Skin epidermis (tissue), 12 donors: ENCODE measurements around the gene PHACTR3.

Experiments used
- H3K27ac ChIP-seq, 21 experiments: fragments of 200-600 bp; sonication (generic) in 11 of 21; one replicate each; pipeline ENCODE4 v1.5.0; 2020; ENCODE audit warnings: mild to moderate bottlenecking in 3 of 21, inconsistent platforms in 2 of 21, moderate library complexity in 2 of 21
- H3K4me3 ChIP-seq, 7 experiments: fragments of 200-600 bp; sonication (generic) in 2 of 7; one replicate each; pipeline ENCODE4 v1.5.0; 2020; ENCODE audit warnings: inconsistent platforms in 2 of 7, mild to moderate bottlenecking in 2 of 7, moderate library complexity in 1 of 7

Gene PHACTR3

DNA sequence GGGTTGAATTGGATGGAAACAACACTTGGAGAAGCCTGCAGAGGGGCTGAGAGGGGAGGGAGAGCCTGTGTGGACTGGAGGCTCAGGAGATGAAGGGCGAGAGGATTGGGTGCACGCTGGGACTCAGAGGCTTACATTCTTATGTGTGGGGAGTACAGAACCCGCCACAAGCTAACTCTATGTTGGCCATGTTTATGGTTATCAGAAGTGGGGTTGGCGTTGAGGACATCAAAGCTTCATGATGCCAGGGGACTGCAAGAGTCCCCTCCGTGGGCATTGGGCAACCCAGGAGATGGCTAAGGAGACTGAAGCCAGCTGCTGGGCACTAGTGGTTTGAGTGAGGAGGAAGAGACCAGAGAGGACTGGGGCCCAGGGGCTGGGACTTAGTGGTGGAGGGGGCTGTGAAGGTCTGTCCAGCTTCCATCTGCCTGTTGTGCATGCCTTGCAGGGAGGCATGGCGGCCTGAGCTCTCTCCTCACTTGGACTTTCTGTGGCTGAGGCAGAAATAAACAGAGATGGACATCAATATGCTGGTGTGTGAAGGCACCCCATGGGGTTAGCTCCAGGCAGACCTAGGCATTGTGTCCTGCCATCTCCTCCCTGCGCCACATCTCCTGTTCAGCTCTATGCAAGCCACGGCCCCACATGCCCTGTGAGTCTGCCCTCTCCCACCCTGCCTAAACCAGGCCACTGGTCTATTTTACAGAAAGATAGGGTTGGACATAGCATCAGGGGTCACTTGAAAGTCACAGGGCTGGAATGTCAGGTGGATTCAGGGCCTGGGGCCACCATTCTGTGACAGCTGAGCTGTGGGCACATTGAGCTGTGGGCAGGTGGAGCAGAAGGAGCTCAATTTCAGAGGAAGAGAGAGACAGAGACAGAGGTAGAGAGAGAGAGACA lies 61.6 kb downstream of the PHACTR3 start:
- no peak overlapping the region for H3K27ac ChIP-seq
- no peak overlapping the region for H3K4me3 ChIP-seq

DNA sequence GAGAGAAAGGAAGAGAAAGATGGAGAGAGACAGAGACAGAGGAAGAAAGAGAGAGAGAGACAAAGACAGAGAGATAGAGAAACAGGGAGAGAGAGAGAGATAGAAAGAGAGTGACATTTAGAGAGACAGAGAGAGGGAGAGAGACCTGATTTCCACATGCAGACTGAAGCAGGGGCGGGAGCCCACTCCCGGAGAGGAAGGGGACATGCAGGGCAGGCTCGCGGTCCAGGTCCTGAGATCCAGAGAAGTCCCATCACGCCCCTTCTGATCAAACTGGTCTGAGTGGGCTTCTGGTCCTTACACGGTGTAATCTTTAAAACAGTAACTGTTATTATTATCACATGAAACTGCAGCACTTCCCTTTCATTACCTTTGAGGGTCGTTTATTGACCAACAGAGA lies 62.2 kb downstream of the PHACTR3 start:
- no peak overlapping the region for H3K27ac ChIP-seq
- no peak overlapping the region for H3K4me3 ChIP-seq

DNA sequence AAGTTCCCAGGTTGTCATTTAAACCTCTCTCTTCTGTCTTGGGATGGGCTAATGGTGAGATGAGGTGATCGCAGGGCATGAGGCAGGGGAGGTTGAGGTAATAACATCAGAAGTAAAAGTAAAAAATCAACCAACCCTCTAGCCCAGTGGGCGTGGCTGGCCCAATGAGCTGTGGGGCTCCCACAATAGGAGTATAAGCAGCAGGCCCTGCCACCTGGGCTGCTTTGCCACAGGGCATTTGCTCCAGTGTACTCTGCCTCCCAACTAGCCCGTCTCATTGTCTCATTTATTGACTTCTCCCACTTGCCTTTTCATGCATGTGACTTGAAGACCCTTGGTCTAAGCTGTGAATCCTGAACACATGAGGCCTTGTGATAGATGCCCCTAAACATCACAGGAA lies 62.8 kb downstream of the PHACTR3 start:
- Histone ChIP-seq H3K27ac (no peak overlapping the region), H3K4me3 (no peak overlapping the region)

DNA sequence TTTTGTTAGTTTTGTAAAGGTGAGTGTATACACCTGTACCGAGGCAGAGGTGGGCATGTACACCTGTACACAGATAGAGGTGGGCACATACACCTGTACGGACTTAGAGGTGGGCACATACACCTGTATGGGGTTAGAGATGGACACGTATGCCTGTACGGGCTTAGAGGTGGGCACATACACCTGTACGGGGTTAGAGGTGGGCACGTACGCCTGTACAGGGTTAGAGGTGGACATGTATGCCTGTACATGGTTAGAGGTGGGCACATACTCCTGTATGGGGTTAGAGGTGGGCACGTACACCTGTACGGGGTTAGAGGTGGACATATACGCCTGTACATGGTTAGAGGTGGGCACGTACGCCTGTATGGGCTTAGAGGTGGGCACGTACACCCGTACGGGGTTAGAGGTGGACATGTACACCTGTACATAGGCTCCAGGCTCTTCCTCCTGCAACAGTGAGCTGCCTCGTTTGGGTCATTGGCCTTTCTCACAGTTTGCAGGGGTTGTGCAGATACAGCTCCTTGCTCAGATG lies 63.7 kb downstream of the PHACTR3 start:
- Histone ChIP-seq H3K4me3 (no peak overlapping the region), H3K27ac (no peak overlapping the region)

DNA sequence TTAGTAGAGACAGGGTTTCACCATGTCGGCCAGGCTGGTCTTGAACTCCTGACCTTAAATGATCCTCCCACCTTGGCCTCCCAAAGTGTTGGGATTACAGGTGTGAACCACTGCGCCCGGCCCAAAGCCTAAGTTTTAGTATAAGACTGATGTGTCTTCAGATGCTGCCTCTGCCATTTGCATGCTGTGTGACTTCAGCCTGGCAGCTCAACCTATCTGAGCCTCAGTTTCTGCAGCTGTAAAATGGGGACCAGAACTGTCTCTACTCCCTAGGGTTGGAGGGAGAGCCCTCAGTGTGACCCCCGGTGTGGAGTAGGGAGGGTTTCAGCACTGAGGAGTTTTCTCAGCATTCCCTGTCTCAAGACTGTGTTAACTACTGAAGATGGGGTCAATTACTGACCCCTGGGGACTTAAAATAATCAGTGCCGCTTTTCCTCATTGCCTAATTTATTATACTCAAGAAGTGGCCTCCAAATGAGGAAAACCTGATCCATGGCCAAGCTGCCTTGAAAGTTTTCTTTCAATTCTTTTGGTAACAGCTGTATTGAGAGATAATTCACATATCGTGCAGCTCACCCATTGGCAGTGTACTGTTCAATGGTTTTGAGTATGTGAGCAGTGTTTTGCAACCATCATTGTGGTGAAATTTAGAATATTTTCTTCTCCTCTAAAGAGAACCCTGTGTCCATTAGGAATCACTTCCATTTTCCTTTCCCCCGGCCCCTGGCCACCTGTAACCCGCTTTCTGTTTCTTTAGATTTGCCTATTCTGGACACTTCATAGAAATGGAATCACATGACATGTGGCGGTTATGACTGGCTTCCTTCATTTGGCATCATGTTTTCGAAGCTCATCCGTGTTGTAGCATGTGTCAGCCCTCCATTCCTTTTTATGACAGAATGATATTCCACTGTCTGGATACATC lies 64.8 kb downstream of the PHACTR3 start:
- Histone ChIP-seq H3K4me3 (no peak overlapping the region), H3K27ac (no peak overlapping the region)

DNA sequence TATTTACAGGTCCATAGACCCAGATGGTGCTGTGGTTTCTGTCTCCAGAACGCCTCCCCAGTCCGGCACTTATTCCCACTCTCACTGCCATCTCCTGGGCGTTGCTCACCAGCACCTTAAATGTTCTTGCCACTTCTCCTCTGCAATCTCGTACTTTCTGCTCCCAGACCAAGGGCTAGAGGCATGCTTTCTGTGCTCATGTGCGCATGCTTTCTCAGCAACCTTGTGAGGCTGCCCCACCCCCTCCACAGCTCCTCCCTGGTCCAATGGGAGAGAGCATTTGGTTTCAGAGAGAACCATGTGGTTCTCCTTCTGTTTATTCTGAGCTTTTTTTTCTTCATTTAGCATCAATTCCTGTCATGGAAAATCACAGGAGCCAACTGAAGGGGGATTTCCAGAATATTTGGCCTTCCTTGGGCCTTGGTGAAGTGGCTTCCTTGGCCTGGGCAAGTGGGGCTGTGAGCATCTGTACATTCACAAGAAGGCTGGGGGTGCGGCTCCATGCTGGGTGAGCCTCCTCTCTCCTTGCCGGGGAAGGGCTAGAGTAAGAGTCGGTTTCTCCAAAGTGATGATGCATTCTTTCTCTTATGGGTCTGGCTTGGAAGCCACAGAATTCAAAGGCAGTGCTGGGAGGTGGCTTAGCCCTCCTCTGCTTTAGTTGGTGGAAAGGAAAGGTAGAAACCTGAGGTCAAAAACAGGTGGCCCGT lies 66.6 kb downstream of the PHACTR3 start:
- Histone ChIP-seq H3K27ac (no peak overlapping the region), H3K4me3 (no peak overlapping the region)

DNA sequence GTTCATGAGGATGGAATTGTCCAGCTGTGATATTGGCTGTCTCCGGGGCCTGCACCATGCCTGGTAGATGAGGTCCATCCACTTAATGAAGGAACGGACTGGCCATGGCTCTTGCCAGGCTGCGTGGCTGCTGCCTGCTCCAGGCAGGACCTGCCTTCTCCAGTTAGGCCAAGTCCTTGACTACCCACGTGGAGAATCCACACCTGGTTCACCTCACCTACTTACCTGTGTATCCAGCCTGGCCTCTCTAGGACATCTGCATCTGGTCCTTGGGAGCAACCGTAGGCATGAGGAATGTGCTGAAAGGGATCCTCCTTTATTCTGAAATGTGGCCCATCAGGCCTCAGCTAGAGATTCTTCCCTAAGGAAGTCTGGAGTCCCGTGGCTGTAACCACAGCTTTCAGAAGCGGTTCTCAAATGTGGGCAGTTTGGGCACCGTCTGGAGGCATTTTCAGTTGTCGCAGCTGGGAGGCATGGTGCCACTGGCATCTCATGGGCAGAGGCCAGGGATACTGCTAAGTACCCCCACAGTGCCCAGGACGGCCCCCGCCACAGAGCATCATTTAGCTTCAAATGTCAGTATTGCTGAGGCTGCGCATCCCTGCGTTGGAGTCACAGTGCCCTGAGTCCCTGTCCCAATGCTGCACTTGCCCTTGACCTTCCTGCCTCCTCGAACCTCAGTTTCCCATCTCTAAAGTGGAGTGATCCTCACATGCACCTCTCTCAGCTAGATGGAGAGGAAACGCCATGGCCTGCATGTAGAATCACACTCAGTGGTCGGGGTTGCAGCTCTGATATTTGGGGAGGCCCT lies 67.5 kb downstream of the PHACTR3 start:
- Histone ChIP-seq H3K4me3 (no peak overlapping the region), H3K27ac (no peak overlapping the region)

DNA sequence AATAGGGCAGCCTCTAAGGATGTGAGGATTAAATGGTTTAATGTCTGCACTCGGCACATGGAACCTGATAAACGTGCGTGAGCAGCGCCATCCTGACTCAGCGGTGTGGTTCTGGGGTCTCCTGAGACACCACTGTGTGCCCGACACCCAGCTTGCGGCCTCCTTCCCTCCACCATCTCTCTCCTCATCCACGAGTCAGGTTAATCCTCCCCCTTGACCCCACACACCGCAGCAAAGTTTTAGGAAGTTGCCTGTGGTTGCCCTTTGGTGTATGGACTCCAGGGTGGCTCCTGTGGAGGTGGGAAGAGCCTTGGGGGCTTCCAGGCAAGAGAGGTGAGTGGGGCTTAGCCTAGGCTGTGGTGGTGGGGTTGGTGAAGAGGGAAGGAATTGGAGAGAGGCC lies 68.2 kb downstream of the PHACTR3 start:
- Histone ChIP-seq H3K27ac (no peak overlapping the region), H3K4me3 (no peak overlapping the region)

DNA sequence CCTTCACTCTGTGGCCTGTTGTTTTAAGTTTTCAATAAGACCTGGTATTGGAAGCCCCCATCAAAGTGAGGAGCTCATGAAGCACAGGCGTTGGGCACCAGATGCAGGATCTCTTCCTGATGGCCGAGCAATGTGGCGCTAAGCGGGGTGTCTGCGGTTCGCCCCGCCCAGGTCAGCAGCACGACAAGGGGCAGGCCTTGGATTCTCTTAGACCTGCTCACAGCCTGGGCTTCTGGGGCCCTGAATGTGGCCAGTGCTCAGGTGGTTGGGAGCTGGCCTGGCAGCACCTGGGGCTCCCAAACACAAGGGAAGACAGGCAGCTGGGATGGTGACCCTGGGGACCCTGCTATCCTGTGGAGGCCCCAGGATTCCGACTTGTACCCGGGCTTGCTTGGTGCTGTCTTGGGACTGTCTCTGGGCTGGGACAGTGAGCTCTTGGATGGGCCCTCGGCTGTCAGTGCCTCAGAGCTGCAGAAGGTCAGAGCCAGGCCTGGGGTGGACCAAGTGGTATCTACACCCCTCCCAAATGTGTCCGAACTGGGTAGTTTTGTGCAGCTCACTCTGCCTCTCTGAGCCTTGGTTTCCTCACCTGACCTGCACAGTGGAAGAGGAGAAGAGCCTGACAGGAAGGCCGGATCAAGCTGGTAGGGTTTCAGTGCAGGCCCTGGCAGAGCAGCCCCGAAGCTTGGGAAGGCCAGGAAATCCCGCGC lies 69.1 kb downstream of the PHACTR3 start:
- Histone ChIP-seq H3K27ac (no peak overlapping the region), H3K4me3 (no peak overlapping the region)

DNA sequence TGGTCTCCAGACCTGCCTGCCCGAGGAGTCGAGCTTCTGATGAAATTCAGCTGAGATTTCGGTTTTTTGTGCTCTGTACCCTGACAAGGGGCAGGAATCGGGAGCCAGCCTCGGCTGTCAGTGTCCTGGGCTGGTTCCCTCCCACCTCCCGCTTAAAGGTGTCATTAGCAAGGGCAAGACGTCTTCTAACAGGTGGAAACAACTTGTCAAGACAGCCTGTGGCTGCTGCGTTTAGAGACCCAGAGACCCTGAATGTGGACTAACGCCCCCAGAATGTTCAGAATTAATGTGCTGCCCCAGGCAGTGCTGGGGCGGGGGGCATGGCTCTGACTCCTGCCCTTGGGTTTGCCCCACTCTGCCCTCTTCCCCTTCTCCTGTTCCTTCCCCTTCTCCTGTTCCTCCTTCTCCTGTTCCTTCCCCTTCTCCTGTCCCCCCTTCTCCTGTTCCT lies 69.7 kb downstream of the PHACTR3 start:
- no peak overlapping the region for H3K4me3 ChIP-seq
- H3K27ac ChIP-seq = no peak overlapping the region

DNA sequence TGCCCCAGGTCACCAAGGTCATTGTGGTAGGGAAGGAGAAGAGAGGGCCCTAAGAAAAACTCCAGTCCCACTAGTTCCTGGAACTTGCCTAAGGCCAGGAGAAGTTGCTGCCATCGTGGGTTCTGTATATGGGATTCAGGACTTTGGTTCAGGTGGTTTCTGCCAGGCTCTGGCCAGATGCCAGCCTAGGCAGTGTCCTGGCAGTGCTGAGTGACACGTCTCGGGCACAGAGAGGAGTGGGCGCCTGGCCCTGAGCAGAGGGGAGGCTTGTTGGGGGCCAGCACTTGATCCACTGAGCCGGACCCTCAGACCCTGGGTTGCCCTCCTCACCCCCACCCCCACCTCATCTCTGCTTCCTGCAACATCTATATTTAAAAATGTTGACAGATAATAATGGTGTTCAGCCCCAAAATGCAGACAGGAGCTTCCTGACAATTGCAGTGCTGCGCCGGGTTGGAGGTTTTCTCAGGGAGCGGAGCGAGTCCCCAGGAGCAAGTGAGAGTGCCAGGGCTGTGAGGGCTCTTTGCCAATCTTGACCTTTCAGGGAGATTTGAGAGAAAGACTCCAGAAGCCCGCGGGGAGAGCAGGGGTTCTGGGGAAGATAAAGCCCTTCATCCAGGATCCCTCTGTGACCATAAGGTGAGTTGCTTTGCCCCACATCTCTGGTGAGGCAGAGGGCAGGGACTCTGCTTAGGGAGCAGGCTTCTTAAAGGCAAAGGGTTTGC lies 71.9 kb downstream of the PHACTR3 start:
- Histone ChIP-seq H3K27ac (no peak overlapping the region), H3K4me3 (no peak overlapping the region)

DNA sequence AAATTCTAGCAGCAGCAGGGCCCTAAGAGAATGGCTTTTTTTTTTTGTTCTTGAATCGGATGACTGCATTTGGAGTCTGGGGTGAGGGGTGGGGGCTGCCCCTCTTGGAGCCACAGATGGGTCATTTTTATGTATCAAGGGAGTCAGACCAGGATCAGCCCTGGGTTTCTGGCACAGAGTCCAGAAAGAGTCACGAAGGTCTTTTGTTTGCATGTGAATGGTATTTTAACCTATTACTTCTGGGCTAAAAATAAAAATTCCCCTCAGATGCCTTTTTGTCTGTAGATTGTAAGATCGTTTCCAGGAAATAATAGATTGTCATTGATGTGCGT lies 72.5 kb downstream of the PHACTR3 start:
- H3K27ac ChIP-seq = no peak overlapping the region
- no peak overlapping the region for H3K4me3 ChIP-seq

DNA sequence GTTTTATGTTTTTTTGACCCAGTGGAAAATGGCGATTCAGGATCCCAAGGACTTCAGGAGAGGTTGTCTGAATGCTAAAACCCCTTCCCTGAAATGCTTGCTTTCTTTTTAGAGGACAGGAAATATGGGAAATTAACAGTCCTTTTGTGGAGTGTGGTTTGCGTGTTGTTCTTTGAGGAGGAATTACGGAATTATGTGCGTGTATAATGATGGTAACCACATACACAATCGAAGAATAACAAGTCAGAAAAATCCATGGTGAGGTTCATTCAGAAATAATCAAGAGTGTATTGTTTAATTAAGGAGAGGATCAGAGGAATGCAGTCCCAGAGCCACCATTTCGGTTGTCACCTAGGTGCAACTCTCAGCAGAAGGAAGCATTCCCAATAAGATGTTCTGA lies 73.2 kb downstream of the PHACTR3 start:
- no peak overlapping the region for H3K27ac ChIP-seq
- no peak overlapping the region for H3K4me3 ChIP-seq

DNA sequence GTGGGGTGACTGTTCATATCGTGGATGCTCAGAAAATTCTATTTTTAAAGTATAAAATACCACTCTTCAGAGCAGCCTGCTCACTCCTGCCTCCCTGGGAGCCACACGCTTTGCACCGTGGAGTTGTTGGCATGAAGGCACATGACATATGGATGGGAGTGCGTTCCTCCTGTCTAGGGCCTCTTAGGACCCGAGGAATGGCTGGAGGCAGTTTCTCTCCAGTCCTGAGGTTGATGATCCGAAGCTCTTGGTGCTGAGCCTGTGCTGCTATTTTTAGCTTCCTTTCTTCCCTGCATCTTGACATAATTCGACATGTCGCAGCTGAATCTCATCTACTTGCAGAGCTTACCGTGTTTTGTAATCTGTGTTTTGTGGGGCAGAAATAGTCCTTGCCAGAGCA lies 73.9 kb downstream of the PHACTR3 start:
- Histone ChIP-seq H3K27ac (no peak overlapping the region), H3K4me3 (no peak overlapping the region)

DNA sequence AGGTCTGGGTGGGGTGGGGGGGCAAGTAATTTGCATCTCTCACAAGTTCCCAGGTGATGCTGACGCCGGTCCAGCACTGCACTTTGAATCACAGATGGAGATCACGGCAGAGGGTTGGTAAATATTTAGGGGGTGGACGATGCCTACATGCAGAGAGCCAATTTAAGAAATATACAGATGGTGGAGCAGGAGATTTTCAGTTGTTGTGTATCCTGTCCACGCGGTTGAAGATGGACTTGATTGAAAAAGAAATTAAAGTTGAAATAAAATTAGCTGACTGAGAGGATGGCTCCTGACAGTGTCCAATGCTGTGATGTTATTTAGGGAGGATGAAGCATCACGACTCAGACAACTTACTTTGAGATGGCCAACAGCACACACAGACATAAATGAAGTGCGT lies 74.6 kb downstream of the PHACTR3 start:
- Histone ChIP-seq H3K27ac (no peak overlapping the region), H3K4me3 (no peak overlapping the region)

DNA sequence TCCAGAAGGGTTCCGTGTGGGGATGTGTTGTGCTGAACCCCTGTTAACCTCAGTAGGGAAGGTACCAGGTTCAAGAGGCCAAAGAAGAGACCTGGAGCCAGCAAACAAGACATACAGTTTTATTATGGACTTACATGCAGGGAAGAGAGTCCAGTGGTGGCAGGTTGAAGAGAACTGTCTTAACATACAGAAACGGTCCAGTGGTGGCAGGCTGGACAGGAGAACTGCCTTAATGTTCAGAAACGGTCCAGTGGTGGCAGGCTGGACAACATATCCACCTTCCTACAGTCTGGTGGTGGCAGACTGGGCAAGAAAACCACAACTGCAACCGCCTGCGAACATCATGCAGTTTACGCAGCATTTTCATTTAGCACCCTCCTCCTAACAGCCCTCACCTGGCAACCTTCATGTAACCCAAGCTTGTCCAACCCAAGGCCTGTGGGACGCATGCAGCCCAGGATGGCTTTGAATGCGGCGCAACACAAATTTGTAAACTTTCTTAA lies 75.9 kb downstream of the PHACTR3 start:
- no peak overlapping the region for H3K4me3 ChIP-seq
- H3K27ac ChIP-seq = no peak overlapping the region

DNA sequence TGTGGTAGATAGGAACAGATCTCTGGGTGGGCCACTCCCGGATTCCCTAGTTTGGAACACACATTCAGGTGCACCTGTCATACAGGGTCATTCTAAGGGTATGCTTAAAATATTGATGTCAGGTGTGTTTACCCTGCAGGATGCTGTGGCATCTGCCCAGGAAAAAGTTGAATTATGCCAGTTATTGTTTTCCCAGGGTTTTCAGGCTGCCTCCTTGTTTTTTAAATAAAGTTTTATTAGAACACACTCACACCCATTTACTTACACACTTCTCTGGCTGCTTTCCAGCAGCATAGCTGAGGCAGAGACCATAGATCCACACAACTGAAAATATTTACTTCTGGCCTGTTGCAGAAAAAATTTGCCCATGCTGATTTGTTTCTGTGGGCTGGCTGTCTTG lies 76.5 kb downstream of the PHACTR3 start:
- H3K27ac ChIP-seq = no peak overlapping the region
- no peak overlapping the region for H3K4me3 ChIP-seq

DNA sequence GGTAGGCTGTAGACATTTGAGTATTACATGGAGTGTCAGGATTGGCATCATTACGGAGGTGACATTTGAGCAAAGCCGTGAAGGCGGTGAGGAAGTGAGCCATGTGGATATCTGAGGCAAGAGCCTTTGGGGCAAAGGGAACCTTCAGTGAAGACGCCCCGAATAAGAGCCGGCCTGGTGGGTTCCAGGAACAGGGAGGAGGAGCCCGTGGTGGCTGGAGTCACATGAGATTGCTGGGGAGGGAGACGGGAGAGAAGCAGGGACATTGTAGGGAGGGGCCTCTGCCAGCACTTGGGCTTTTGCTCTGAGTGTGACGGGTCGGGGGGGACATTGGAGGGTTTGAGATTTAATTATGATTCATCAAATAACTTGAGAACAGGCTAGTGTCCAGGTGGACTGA lies 78.3 kb downstream of the PHACTR3 start:
- Histone ChIP-seq H3K4me3 (no peak overlapping the region), H3K27ac (no peak overlapping the region)
